PC-9 (cell line): Measurements from ENCODE around the gene PRKCH.

ENCODE experiments used
- EZH2 ChIP-seq: fragments of 200-600 bp; sonication (generic); IDR thresholded peaks from 2 replicates; pipeline ENCODE4 v1.8.0; 2017; ENCODE audit warnings: antibody characterized with exemption, low read depth
- TF ChIP-seq, protein P1 (sequence below): fragments of 200-600 bp; sonication (generic); conservative IDR thresholded peaks from 2 replicates; pipeline ENCODE4 v1.6.1; 2017; ENCODE audit warnings: mixed run types, antibody characterized with exemption, mild to moderate bottlenecking, moderate library complexity

DNA sequence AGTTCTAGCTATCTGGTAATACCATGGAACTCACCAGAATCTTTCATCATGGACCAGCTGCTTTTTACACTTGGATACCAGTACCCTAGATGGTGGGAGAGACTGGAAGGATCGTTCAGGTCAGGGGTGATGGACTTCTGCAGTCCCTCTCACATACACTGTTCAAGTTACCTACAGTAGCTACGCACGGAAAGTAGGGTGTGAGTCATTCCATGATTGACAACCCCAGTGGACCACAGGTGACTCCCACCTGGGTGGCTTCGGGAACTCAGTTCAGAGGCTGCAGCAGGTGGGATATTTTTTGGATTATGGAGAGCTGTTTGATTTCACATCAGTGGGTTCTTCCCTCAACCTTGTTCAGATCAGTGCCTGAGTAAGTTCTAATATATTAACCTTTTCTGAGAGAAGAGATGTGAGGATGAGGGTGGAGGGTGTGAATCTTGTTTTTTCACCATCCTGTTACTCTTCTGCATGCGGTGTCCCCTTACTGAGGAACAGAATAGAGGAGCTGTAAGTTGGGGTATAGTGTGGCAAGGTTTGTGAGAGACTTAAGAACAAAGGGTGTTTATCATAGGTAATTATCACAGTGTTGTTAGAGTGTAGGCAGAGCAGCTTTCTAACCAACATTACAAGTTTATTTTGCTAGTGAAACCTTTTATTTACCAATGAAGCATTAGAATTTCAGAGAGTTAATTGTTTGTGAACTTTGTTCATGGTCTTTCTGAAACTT, 39.6 kb downstream of the PRKCH start:
- TF ChIP-seq, protein P1, sequence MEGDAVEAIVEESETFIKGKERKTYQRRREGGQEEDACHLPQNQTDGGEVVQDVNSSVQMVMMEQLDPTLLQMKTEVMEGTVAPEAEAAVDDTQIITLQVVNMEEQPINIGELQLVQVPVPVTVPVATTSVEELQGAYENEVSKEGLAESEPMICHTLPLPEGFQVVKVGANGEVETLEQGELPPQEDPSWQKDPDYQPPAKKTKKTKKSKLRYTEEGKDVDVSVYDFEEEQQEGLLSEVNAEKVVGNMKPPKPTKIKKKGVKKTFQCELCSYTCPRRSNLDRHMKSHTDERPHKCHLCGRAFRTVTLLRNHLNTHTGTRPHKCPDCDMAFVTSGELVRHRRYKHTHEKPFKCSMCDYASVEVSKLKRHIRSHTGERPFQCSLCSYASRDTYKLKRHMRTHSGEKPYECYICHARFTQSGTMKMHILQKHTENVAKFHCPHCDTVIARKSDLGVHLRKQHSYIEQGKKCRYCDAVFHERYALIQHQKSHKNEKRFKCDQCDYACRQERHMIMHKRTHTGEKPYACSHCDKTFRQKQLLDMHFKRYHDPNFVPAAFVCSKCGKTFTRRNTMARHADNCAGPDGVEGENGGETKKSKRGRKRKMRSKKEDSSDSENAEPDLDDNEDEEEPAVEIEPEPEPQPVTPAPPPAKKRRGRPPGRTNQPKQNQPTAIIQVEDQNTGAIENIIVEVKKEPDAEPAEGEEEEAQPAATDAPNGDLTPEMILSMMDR = no peak
- TF ChIP-seq EZH2 = no peak
